HG03175 (cell line): Measurements from ENCODE around the gene PYGM.

Experiments used
- ATAC-seq: cut with Tn5 transposase; IDR thresholded peaks from one replicate; pipeline ENCODE4 v1.9.1; 2021; ENCODE audit warnings: mild to moderate bottlenecking, moderate library complexity; ENCODE audit not compliant: unreplicated experiment

The PYGM gene

GRCh38 chr11:64759722-64760719, at the start of gene PYGM:
PYGM (minus strand) TSS chr11:64759974; CDS start chr11:64759898, 76 bp downstream.
- ATAC-seq = no peak

DNA sequence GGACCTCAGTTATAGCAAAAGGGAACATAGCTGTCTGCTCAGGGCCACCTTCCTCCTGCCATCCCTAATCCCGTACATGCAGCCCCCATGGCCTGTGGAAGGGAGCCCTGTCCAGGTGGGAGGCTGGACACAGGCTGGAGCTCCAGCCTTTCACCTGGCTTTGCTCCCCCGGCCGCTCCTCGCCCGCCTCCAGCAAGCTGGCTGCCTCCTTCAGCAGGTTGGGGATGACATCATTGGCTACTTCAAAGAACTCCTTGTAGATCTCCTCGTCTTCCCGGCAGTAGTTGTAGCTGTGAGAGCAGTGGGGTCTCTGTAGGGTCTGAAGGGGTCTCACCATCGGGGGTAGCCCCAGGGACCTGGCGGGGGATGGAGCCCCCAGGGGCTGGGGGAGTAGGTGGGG, 45.7 kb upstream of the PYGM start:
- no peak for ATAC-seq

GRCh38 chr11:64804346-64805210, 44.8 kb upstream of the PYGM start:
- no peak for ATAC-seq

GRCh38 chr11:64803846-64804345, 44.1 kb upstream of the PYGM start:
- no peak for ATAC-seq

DNA sequence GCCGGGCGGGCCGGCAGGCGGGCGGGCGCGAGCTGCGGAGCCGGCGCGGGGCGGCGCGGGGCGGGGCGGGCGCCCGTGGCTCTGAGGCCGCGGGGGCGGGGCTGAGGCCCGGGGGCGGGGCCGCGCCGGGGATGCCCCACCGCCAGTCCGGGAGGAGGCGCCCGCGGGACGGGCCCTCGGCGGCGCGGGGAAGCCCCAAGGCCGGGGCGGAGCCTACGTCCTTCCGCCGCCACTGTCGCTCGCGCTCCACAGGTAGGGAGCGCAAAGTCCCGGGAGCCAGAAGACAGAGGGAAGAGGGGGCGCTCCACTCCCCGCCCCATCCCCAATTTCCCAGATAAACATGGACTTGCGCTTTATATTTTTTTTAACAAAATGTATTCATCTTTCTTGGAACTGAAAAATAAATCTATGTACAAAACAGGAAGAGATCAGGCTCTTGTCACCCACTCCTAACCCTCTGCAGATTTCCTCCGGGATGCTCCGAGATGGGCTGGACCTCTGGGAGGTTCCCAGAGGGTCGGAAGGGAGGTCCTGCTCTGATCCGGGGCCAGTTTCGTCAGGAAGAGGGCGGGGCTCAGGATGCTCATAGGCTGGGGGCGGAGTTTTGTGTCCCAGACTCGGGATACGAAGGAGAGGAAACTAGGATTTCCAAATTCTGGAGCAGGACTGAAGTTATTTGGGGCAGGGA, 43.5 kb upstream of the PYGM start, which contains the start of gene MAP4K2:
Gene MAP4K2, minus strand, starts transcription at position 57 of the 688 bp plus-strand sequence. CDS start 65 bp downstream, outside the sequence.
- peak; percentile 59 for ATAC-seq

- peak; percentile 30 for ATAC-seq
Observed at GRCh38 chr11:64802370-64803157, 42.8 kb upstream of the PYGM start.

GRCh38 chr11:64801561-64802369, 42.0 kb upstream of the PYGM start:
- no peak for ATAC-seq

DNA sequence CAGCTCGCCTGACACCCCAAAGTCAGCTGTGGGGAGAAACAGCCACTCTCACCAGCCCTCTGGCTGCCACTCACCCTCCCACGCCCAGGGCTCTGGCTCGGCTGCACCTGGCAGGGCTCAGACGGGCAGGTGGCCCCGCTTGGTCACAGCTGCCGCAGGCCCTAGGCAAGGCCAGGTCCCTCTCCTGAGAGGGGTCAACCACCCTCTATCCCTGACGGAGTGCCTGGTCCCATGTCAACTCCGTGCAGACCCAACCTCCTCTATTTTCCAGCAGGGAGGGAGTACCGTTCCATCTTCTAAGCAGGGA, 41.3 kb upstream of the PYGM start:
- no peak for ATAC-seq

- no peak for ATAC-seq
Observed at GRCh38 chr11:64800303-64801157, 40.8 kb upstream of the PYGM start.

DNA sequence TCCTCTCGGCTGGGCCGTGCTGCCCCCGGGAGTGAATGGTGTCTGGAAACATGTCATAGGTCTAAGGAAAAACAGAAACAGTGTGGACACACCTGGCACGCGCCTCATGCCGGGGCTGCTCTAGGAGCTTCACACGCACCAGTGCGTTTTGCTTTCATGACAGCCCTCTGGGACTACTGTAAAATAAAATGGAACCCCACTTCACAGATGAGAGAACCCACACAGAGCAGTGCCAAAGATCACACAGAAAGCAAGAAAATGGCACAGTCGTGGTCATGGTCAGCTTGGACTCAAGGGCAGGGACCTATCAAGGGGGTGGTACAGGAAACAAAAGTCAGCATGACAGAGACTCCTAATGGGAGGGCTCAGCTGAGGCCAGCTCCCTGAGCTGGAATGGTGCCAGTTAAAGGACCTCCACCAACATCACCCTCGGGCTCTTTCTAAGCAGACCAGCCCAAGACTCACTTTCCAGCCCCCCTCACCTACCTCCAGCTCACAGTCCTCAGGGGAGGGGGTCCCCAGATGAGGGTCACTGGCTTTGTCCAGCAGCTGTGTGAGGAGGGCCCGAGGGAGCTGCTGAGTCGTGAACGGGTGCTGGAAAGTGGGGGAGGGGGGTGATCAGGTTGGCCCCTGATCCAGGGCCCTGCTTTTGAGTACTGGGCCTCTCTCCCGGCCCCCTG, 40.0 kb upstream of the PYGM start:
- no peak for ATAC-seq

GRCh38 chr11:64799256-64799622, 39.5 kb upstream of the PYGM start:
- no peak for ATAC-seq

DNA sequence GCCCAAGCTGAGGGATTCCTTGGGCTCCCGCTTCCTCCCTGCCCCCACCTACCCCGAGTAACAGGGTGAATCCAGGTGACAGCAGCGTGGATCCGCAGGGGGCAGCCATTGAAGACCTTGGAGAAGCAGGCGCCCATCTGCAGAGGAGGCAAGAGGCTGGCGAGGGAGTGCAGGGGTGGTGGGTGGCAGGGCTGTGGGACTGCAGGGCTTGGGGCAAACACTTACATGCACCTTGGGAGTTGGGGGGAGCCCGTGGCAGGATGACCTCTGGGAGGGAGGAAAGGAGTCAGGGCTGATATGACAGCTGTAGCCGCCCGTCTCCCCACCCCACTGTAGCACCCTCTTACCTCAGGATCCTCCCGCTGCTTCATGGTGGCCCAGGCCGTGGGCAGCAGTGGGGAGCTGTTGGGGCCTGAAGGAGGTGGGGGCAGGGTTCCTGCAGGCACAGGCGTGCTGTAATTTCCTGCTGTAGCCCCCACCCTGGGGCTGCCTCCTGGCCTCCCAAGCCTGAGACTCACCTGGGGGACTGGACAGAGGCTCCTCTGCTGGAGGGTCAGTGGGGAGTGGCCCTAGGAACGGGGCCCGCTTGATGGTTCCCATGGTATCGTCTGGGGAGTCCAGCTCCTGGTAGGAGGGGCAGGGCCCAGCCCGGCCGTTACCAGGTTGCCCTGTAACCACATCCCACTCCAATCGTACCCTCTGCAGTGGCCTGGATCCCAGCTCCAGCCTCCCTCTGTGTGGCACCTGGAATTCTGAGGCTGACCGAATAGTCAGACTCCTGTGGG, 37.2 kb upstream of the PYGM start:
- no peak for ATAC-seq

DNA sequence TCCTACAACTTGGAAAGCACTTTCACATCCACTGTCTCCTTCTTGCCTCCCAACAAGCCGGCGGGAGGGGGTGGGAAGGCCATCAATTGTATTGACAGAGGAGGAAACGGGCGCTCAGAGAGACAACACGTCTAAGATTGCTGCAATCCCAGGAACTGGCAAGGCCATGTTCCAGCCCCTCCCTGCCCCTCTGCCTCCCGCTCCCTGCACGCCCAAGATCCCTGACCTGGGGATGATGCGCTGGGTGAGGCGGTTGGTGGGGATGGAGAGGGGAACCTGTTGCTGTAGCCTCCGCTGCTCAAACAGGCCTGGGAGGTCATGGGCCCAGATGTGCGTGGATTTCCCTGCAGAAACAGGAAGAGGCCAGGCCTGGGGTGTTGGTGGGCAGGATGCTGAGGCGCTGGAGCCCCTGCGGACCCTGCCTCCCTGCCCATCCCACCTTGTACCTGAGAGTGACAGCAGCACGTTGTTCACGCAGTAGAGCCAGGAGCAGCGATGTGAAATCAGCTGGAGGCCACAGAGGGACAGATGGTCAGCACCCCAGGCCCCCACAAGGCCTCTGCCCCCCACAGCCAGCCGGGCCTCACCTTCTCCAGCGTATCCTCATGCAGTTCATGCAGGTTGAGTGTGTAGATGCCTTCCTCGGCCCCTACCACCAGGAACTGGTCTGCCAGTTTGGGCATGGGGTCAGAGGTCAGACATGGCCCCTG, 36.4 kb upstream of the PYGM start:
- no peak for ATAC-seq

- no peak for ATAC-seq
Observed at GRCh38 chr11:64794526-64794925, 34.8 kb upstream of the PYGM start.

- no peak for ATAC-seq
Observed at GRCh38 chr11:64793271-64794160, 33.7 kb upstream of the PYGM start.
